OCI-M2 (cell line): Measurements from ENCODE around the gene BAIAP2.

ENCODE experiments used
- DNase-seq: peaks from one replicate; lab custom pipeline; 2025; ENCODE audit not compliant: unreplicated experiment; lab: John Stamatoyannopoulos, UW

BAIAP2 gene

GRCh38 chr17:81121841-81122733, 87.1 kb downstream of the BAIAP2 start:
- no peak for DNase-seq

- DNase-seq, result no peak
These were observed 88.4 kb downstream of the BAIAP2 start for GRCh38 chr17:81123052-81124048.

- no peak for DNase-seq
These were observed 89.4 kb downstream of the BAIAP2 start for GRCh38 chr17:81124377-81124776.

GRCh38 chr17:81125573-81126081, 90.7 kb downstream of the BAIAP2 start:
- no peak for DNase-seq

GRCh38 chr17:81126281-81127132, 91.6 kb downstream of the BAIAP2 start:
- no peak for DNase-seq

GRCh38 chr17:81127133-81127455, 92.1 kb downstream of the BAIAP2 start:
- DNase-seq, result no peak

GRCh38 chr17:81127526-81128177, 92.7 kb downstream of the BAIAP2 start:
- no peak for DNase-seq

- no peak for DNase-seq
These were observed 93.4 kb downstream of the BAIAP2 start for GRCh38 chr17:81128338-81128737.

- DNase-seq, result no peak
These were observed 93.8 kb downstream of the BAIAP2 start for GRCh38 chr17:81128774-81129173.

- no peak for DNase-seq
These were observed 94.3 kb downstream of the BAIAP2 start for GRCh38 chr17:81129289-81129688.

- DNase-seq, result no peak
These were observed 94.9 kb downstream of the BAIAP2 start for GRCh38 chr17:81129711-81130367.

GRCh38 chr17:81130385-81131361, 95.7 kb downstream of the BAIAP2 start:
- no peak for DNase-seq

GRCh38 chr17:81131486-81132196, 96.7 kb downstream of the BAIAP2 start:
- DNase-seq, result no peak

GRCh38 chr17:81132197-81132540, 97.2 kb downstream of the BAIAP2 start:
- no peak for DNase-seq

- DNase-seq, result no peak
These were observed 98.1 kb downstream of the BAIAP2 start for GRCh38 chr17:81132770-81133723.

- no peak for DNase-seq
These were observed 99.3 kb downstream of the BAIAP2 start for GRCh38 chr17:81134064-81134781.
